ENCODE data around the gene PNPLA2. TPM values are rescaled to one million over a fixed set of nuclear protein-coding genes. Genes with fewer than 3 reads are reported as not detected.

Gene PNPLA2, protein sequence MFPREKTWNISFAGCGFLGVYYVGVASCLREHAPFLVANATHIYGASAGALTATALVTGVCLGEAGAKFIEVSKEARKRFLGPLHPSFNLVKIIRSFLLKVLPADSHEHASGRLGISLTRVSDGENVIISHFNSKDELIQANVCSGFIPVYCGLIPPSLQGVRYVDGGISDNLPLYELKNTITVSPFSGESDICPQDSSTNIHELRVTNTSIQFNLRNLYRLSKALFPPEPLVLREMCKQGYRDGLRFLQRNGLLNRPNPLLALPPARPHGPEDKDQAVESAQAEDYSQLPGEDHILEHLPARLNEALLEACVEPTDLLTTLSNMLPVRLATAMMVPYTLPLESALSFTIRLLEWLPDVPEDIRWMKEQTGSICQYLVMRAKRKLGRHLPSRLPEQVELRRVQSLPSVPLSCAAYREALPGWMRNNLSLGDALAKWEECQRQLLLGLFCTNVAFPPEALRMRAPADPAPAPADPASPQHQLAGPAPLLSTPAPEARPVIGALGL
- total RNA-seq = 10 to 100 TPM; 29.7 to 32.0 TPM

DNA sequence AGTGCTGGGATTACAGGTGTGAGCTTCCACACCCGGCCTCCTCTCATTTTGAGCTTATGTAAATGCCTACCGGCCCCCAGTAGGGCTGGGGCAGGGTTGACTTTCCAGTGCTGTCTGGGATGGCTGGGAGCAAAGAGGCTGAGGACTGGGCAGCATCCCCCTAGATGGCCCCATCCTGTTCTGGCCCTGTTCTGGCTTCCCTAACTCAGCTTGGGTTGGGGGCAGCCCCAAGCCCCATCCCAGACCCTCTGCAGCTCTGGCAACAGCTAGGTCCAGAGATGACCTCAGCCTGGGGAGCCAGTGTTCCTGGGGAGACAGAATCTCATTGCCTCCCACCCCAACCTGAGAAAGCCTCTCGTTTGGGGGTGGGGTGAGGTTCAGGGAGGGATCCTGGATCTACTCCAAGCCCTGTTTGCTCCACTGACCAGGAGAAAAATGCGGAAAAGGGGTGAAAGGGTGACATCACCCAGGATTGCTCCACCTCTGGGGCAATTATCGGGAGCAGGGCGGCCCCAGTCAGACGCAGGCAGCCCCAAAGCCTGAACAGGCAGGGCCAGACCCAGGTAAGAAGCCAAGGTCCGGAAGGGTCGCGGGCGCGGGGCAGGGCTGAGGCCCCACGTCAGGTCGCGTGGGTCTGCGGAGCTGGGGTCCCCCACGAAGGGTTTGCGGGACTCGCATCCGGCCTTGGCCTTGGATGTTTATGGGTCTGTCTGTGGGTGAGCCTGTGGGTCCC, at the start of gene PNPLA2:
Gene PNPLA2, plus strand, starts transcription at position 519 of the 733 bp plus-strand sequence. CDS start 805 bp downstream, outside the sequence.
- ChIA-PET POLR2A (interaction anchor here (0.9 to 15.6 kb wide), 8 partner anchors 7 to 22 kb away, joined by 3 to 273 read pairs (median 4); partner anchors contain the start of genes CD151, CRACR2B, POLR2L and RPLP2), CTCF (interaction anchor here (1.2 to 2.2 kb wide), 5 partner anchors 10 to 25 kb away, joined by 3 to 11 read pairs (median 3); partner anchors contain the start of gene CD151)
- Mint-ChIP-seq H3K27me3 (no peaks in the 10 kb centered on the region), H3K9me3 (no peaks in the 10 kb centered on the region), H3K4me3 (peak within 1 kb of the TSS; percentile 73), H3K4me1 (ENCODE audit: low read depth) (peaks cover 10% of the 10 kb centered on the region), H3K36me3 (ENCODE audit: low read depth) (peaks cover 10% of the 10 kb centered on the region), H3K27ac (peak within 1 kb of the TSS; percentile 64)
- intact Hi-C loops (cut with micrococcal nuclease) = no loop called here
- TF ChIP-seq, protein P1, sequence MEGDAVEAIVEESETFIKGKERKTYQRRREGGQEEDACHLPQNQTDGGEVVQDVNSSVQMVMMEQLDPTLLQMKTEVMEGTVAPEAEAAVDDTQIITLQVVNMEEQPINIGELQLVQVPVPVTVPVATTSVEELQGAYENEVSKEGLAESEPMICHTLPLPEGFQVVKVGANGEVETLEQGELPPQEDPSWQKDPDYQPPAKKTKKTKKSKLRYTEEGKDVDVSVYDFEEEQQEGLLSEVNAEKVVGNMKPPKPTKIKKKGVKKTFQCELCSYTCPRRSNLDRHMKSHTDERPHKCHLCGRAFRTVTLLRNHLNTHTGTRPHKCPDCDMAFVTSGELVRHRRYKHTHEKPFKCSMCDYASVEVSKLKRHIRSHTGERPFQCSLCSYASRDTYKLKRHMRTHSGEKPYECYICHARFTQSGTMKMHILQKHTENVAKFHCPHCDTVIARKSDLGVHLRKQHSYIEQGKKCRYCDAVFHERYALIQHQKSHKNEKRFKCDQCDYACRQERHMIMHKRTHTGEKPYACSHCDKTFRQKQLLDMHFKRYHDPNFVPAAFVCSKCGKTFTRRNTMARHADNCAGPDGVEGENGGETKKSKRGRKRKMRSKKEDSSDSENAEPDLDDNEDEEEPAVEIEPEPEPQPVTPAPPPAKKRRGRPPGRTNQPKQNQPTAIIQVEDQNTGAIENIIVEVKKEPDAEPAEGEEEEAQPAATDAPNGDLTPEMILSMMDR (IDR thresholded peaks at IDR 0.05) = no peak
- ATAC-seq (no peak), DNase-seq (no peak)

DNA sequence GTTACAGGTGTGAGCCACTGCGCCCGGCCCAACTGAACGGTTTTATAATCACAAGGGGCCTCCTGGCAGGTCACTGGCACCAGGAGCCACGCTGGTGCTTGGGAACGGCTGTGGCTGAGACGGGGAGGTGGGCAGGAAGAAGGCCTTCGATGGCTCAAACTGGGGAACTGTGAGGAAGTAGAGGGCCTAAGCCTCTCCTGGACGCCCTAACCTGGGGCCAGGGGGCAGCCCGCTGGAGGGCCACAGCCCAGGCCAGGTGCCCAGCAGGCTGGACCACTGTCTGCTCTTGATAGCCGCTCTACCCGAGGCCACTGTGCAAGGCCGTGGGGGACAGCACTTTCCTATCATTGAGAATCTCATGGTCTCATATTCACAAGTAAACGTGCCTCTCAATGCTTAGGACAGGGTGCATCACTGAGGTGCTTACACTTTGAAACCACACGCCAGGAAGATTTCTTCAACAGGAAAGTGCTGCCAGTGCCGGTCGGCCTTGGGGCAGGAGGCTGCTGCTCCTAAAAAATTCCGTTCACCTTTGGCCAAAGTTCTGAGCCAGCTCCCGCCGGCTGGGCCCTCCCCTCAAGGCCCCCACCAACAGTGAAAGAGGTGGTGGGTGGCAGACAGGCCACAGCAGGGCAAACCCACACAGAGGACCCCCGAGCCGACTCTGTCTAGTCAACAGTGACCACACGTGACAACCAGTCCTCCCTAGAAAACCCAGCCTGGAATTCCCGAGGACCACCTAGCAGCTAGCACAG, 48.6 kb upstream of the PNPLA2 start:
- H3K36me3 Mint-ChIP-seq (ENCODE audit: low read depth) = peaks cover 24% of the 10 kb centered on the region
- ChIA-PET CTCF (no interaction called here), POLR2A (interaction anchor here (0.7 to 1.5 kb wide), 3 partner anchors 20 to 36 kb away, joined by 3 to 4 read pairs (median 3); partner anchors contain the start of gene CEND1)
- intact Hi-C loops (cut with micrococcal nuclease) = no loop called here
- H3K4me1 Mint-ChIP-seq (ENCODE audit: low read depth) = peaks cover 10% of the 10 kb centered on the region
- no peak overlapping the region for H3K4me3 Mint-ChIP-seq
- TF ChIP-seq, protein P1 (IDR thresholded peaks at IDR 0.05) = no peak
- DNase-seq (no peak), ATAC-seq (no peak)
- H3K9me3 Mint-ChIP-seq = no peaks in the 10 kb centered on the region
- no peak overlapping the region for H3K27ac Mint-ChIP-seq
- H3K27me3 Mint-ChIP-seq = no peaks in the 10 kb centered on the region

DNA sequence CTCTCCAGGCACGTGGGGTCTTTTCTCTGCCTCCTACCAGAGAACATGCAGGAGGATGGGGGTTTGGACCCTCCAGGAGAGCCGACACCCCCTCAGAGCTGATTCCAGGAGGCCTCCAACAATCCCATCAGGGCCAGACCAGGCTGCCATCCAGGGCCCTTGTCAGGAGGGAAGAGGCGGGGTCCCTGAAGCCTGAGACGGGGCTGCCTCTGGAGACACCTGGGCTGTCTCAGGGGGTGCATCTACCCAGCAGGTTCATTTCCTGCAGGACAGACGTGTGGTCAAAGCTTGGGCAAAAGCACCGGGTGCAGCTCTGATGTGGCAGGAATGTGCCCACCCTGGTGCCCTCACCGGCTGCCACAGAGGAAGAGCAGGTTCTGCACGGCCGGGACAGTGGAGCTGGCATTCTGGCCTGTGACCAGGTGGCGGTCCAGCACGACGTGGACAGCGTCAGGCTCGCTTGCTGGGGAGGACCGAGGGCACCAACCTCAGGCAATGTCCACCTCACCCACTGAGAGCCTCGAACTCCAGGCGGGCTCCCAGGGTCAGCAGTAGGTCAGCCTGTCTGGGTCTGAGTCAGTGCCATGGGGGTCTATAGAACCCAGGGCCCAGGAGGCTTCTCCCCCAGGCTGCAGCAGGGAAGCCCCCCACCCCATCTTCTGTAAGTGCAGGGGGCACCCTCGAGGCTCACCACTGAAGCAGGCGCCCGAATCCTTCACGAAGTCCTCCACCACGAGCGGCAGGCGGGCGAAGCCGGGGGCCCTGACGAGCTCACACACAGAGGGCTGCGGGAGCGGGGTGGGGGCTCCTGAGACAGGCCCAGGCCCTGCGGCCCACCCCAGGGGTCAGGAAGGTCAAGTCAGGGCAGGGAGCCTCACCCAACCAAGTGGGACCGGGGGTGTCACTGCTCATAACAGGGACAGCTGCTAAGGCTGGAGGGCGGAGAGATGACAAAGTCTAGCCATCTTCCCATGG, 47.8 kb upstream of the PNPLA2 start:
- intact Hi-C loops (cut with micrococcal nuclease) = no loop called here
- no peaks in the 10 kb centered on the region for H3K27me3 Mint-ChIP-seq
- DNase-seq (no peak), ATAC-seq (no peak)
- TF ChIP-seq, protein P1 (IDR thresholded peaks at IDR 0.05) = no peak
- peaks cover 25% of the 10 kb centered on the region for H3K36me3 Mint-ChIP-seq (ENCODE audit: low read depth)
- H3K4me3 Mint-ChIP-seq = no peak overlapping the region
- no peaks in the 10 kb centered on the region for H3K9me3 Mint-ChIP-seq
- H3K4me1 Mint-ChIP-seq (ENCODE audit: low read depth) = peaks cover 17% of the 10 kb centered on the region
- POLR2A ChIA-PET = interaction anchor here (1.1 to 1.5 kb wide), 3 partner anchors 11 to 35 kb away, joined by 3 to 5 read pairs (median 4); partner anchors contain the start of gene CEND1
- H3K27ac Mint-ChIP-seq = no peak overlapping the region
- CTCF ChIA-PET = no interaction called here

DNA sequence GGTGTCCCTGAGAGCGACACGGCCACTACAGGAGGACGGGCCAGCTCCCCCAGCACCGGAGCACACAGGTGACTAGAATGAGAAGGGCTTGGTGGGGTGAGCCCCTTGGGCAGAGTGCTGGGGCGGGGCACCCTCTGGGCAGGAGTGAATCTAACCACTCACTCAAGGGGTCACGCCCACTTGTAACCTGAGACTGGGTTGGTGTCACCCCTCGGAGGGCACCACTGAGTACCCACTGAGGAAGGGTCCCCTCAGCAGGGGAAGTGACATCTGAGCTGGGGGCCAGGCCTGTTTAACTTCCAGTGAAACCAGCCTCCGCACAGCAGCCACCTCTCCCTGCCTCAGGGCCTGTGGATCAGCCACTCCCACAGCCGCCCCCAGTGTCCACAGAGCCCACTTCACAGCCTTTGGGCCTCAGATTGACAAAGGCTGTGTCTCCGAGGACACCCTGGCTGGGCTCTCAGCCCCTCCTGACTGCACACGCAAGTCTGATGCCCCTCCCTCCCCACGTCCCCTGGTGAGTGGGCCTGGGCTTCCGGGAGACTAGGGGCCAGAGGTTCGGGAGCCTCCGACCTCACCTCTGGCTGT, 47.0 kb upstream of the PNPLA2 start:
- Mint-ChIP-seq H3K4me1 (ENCODE audit: low read depth) (peaks cover 17% of the 10 kb centered on the region), H3K36me3 (ENCODE audit: low read depth) (peaks cover 22% of the 10 kb centered on the region), H3K27ac (no peak overlapping the region), H3K4me3 (no peak overlapping the region), H3K9me3 (no peaks in the 10 kb centered on the region), H3K27me3 (no peaks in the 10 kb centered on the region)
- no peak for ATAC-seq
- intact Hi-C loops (cut with micrococcal nuclease) = no loop called here
- no peak for DNase-seq
- ChIA-PET POLR2A (interaction anchor here (1.3 kb wide), 1 partner anchor 12 kb away, joined by 5 read pairs; no protein-coding TSS in a partner anchor), CTCF (no interaction called here)
- TF ChIP-seq, protein P1 (IDR thresholded peaks at IDR 0.05) = no peak

All from activated CD8-positive, alpha-beta T cell treated with anti-CD3 and anti-CD28 coated beads for 36 hours (primary cell).